ENCODE measurements around the gene SPAG4. TPM values are rescaled to one million over a fixed set of nuclear protein-coding genes. Genes with fewer than 3 reads are reported as not detected.

Gene SPAG4
- total and polyA plus RNA-seq, 2 donors (not counting 1 experiment from before 2014, with no cell fraction given), result 4.3 to 6.6 TPM

- DNase-seq (ENCODE audit: low read depth in 2 of 2), result no peak
- H3K79me2 ChIP-seq (ENCODE audit: control insufficient read depth, insufficient read depth, low read length), result peaks cover 34% of the 10 kb centered on the region
- no peak overlapping the region for H3K27ac ChIP-seq (ENCODE audit: insufficient read depth, low read length)
- TF ChIP-seq EZH2 (IDR thresholded peaks at IDR 0.05; ENCODE audit: low read length, missing control alignments), result no peak
- TF ChIP-seq, protein P1, sequence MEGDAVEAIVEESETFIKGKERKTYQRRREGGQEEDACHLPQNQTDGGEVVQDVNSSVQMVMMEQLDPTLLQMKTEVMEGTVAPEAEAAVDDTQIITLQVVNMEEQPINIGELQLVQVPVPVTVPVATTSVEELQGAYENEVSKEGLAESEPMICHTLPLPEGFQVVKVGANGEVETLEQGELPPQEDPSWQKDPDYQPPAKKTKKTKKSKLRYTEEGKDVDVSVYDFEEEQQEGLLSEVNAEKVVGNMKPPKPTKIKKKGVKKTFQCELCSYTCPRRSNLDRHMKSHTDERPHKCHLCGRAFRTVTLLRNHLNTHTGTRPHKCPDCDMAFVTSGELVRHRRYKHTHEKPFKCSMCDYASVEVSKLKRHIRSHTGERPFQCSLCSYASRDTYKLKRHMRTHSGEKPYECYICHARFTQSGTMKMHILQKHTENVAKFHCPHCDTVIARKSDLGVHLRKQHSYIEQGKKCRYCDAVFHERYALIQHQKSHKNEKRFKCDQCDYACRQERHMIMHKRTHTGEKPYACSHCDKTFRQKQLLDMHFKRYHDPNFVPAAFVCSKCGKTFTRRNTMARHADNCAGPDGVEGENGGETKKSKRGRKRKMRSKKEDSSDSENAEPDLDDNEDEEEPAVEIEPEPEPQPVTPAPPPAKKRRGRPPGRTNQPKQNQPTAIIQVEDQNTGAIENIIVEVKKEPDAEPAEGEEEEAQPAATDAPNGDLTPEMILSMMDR (conservative IDR thresholded peaks at IDR 0.05 in 1 of 2, IDR thresholded peaks at IDR 0.05 in 1 of 2; ENCODE audit: low read depth in 1 of 2, low read length in 2 of 2), result no peak
- H3K27me3 ChIP-seq (ENCODE audit: control insufficient read depth, insufficient read depth, low read length), result no peaks in the 10 kb centered on the region
- no peak overlapping the region for H2AFZ ChIP-seq (ENCODE audit: low read length)
- no peak overlapping the region for H3K9ac ChIP-seq (ENCODE audit: insufficient read depth, low read length)
- H4K20me1 ChIP-seq (ENCODE audit: control insufficient read depth, extremely low read depth, insufficient read depth, low read length), result no peaks in the 10 kb centered on the region
- H3K9me3 ChIP-seq (ENCODE audit: control insufficient read depth, insufficient read depth, low read depth, low read length), result no peaks in the 10 kb centered on the region
- H3K36me3 ChIP-seq (ENCODE audit: control insufficient read depth, insufficient read depth, low read length), result no peaks in the 10 kb centered on the region
- H3K4me3 ChIP-seq (replicated peaks in 1 of 4; ENCODE audit: control extremely low read depth in 1 of 4, insufficient read depth in 1 of 4, low read depth in 3 of 4, low read length in 4 of 4), result no peak overlapping the region
- H3K4me2 ChIP-seq (ENCODE audit: extremely low read depth, insufficient read depth, low read length), result no peak overlapping the region
- H3K4me1 ChIP-seq (ENCODE audit: control insufficient read depth, extremely low read depth, insufficient read depth, low read length), result no peaks in the 10 kb centered on the region
Observed at GRCh38 chr20:35643045-35643444, 27.4 kb downstream of the SPAG4 start.

- H2AFZ ChIP-seq (ENCODE audit: low read length), result no peak overlapping the region
- no peaks in the 10 kb centered on the region for H3K9me3 ChIP-seq (ENCODE audit: control insufficient read depth, insufficient read depth, low read depth, low read length)
- H3K4me1 ChIP-seq (ENCODE audit: control insufficient read depth, extremely low read depth, insufficient read depth, low read length), result no peaks in the 10 kb centered on the region
- no peak overlapping the region for H3K9ac ChIP-seq (ENCODE audit: insufficient read depth, low read length)
- TF ChIP-seq, protein P1 (conservative IDR thresholded peaks at IDR 0.05 in 1 of 2, IDR thresholded peaks at IDR 0.05 in 1 of 2; ENCODE audit: low read depth in 1 of 2, low read length in 2 of 2), result no peak
- no peak for TF ChIP-seq EZH2 (IDR thresholded peaks at IDR 0.05; ENCODE audit: low read length, missing control alignments)
- no peak overlapping the region for H3K4me2 ChIP-seq (ENCODE audit: extremely low read depth, insufficient read depth, low read length)
- H3K36me3 ChIP-seq (ENCODE audit: control insufficient read depth, insufficient read depth, low read length), result no peaks in the 10 kb centered on the region
- H4K20me1 ChIP-seq (ENCODE audit: control insufficient read depth, extremely low read depth, insufficient read depth, low read length), result no peaks in the 10 kb centered on the region
- H3K4me3 ChIP-seq (replicated peaks in 1 of 4; ENCODE audit: control extremely low read depth in 1 of 4, insufficient read depth in 1 of 4, low read depth in 3 of 4, low read length in 4 of 4), result no peak overlapping the region
- no peak overlapping the region for H3K27ac ChIP-seq (ENCODE audit: insufficient read depth, low read length)
- no peak for DNase-seq (ENCODE audit: low read depth in 2 of 2)
- H3K79me2 ChIP-seq (ENCODE audit: control insufficient read depth, insufficient read depth, low read length), result peaks cover 46% of the 10 kb centered on the region
- no peaks in the 10 kb centered on the region for H3K27me3 ChIP-seq (ENCODE audit: control insufficient read depth, insufficient read depth, low read length)
Observed at GRCh38 chr20:35644806-35645205, 29.2 kb downstream of the SPAG4 start.

- peaks cover 73% of the 10 kb centered on the region for H3K79me2 ChIP-seq (ENCODE audit: control insufficient read depth, insufficient read depth, low read length)
- no peaks in the 10 kb centered on the region for H4K20me1 ChIP-seq (ENCODE audit: control insufficient read depth, extremely low read depth, insufficient read depth, low read length)
- no peak overlapping the region for H3K27ac ChIP-seq (ENCODE audit: insufficient read depth, low read length)
- H3K36me3 ChIP-seq (ENCODE audit: control insufficient read depth, insufficient read depth, low read length), result peaks cover 1% of the 10 kb centered on the region
- DNase-seq (ENCODE audit: low read depth in 2 of 2), result peak in 1 of 2 donors; percentile 54
- no peaks in the 10 kb centered on the region for H3K27me3 ChIP-seq (ENCODE audit: control insufficient read depth, insufficient read depth, low read length)
- no peak overlapping the region for H3K4me2 ChIP-seq (ENCODE audit: extremely low read depth, insufficient read depth, low read length)
- no peaks in the 10 kb centered on the region for H3K4me1 ChIP-seq (ENCODE audit: control insufficient read depth, extremely low read depth, insufficient read depth, low read length)
- H2AFZ ChIP-seq (ENCODE audit: low read length), result no peak overlapping the region
- no peak overlapping the region for H3K4me3 ChIP-seq (replicated peaks in 1 of 4; ENCODE audit: control extremely low read depth in 1 of 4, insufficient read depth in 1 of 4, low read depth in 3 of 4, low read length in 4 of 4)
- H3K9ac ChIP-seq (ENCODE audit: insufficient read depth, low read length), result no peak overlapping the region
- TF ChIP-seq, protein P1 (conservative IDR thresholded peaks at IDR 0.05 in 1 of 2, IDR thresholded peaks at IDR 0.05 in 1 of 2; ENCODE audit: low read depth in 1 of 2, low read length in 2 of 2), result no peak
- no peak for TF ChIP-seq EZH2 (IDR thresholded peaks at IDR 0.05; ENCODE audit: low read length, missing control alignments)
- H3K9me3 ChIP-seq (ENCODE audit: control insufficient read depth, insufficient read depth, low read depth, low read length), result no peaks in the 10 kb centered on the region
Observed at GRCh38 chr20:35648836-35649235, 33.2 kb downstream of the SPAG4 start.
